GM19467 (cell line): ENCODE measurements around the gene OCEL1.
A peak's percentile ranks its signal among the peaks of the same experiment; 100 is the strongest.
"Not testable (repeated sequence)": the region's sequence is repeated elsewhere in the genome, so short reads cannot be mapped to it uniquely, and the experiment has no call there.

Experiments
- ATAC-seq: cut with Tn5 transposase; IDR thresholded peaks from one replicate; pipeline ENCODE4 v1.9.1; 2021; ENCODE audit warnings: mild to moderate bottlenecking, moderate library complexity; ENCODE audit not compliant: unreplicated experiment

The OCEL1 gene

DNA sequence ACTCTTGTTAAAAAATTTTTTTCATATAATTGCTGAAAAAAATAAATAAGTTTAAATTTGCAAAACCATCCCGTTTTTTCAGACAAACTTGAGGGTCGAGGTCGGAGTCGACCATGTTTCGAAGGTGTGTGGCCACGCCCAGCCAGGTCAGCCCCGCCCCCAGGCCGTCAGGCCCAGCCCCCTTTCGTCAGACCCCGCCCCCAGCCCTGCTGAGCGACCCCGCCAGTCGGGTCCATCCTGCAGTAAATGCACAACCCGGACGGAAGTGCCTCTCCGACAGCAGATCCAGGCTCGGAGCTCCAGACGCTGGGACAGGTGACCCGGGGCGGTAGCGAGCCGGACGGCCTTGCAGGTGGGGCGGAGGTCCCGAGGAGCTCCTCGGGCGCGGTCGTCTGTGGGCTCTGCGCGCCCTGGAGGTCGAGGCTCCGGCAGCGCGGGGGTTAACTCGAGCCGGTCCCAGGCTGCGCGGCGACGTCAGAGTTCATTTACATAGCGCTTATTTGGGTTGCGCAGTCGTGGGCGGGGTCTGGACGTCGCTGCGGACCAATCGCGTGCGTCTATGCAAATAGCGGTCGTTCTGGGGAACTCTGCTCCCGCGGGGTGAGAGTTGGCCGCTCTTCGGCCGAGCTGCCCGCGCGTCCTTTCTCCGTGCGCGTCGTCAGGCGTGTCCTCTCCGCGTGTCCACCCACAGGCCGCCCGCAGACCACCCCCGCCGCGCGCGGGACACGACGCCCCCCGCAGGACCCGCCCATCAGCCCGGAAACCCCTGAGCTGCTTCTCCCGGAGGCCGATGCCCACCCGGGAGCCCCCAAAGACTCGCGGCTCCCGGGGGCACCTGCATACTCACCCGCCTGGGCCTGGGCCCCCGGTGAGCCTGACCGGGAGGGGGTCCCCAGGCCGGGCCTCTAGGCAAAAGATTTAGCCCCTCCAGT lies at the start of gene OCEL1:
Gene OCEL1 (plus strand): TSS at position 225 of the 932 bp plus-strand sequence. CDS start 22 bp downstream, at position 247.
- ATAC-seq, result peak; percentile 79

DNA sequence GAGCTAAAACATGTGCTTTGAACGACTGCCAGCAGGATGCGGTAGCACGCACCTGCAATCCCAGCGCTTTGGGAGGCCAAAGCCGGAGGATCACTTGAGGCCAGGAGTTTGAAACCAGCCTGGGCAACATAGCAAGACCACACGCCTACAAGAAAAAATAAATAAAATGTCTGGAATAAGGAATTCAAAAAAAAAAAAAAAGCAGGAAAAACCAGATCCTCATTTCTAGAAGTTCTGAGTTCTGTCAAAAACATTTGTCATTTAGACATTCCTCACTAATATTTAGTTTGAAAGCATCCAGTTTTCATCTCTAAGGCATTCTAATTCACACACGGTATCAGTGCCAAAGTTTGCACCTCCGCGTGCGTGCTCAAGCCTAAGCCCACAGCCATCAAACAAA lies 47.7 kb upstream of the OCEL1 start:
- no peak for ATAC-seq

- no peak for ATAC-seq
Observed at GRCh38 chr19:17180997-17181702, 44.9 kb upstream of the OCEL1 start.

DNA sequence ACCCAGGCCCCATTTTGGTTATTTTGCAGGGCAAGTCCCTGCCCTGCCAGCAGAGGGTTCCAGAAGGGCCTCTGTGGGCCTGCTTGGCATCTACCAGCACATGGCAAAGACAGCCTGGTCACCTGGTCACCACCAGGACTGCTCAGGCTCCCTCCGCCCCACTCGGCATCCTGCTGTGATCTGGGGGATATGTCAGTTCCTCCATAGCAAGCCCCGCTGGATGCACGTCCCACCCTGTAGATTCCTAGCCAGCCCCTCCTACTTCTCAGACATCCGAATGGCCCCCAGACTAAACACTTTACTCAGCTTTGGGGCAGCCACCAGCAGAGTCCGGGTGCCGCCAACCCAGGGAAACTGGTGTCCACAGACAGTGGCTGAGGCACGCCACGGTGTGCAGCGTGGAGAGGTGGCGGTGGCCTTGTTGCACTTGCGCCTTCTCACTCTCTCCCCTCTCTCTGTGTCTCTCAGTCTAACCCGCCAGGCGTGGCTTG lies 42.7 kb upstream of the OCEL1 start:
- no peak for ATAC-seq

GRCh38 chr19:17183858-17184321 lies 42.1 kb upstream of the OCEL1 start:
- no peak for ATAC-seq

DNA sequence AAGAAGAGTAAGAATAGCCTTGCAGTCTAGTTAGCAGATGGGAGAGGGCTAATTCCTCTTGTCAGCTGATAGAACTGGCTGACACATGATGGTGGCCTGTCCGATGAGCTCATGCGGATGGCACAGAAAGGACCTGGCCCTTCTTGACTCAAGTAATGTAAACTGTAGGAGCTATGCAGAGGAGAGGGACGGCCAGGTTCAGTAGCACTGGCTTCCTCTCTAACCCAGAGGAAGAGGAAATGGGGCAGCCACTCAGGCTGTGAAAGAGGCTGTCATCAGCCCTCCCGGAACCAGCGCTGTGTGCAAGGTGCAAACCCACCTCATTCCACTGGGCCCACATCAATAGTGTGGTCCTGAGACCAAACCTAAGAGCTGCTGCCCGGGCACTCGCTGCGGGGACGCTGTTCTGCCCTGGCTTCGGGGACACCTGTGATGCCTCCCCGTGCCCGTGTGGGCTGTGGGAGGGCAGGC lies 41.6 kb upstream of the OCEL1 start:
- no peak for ATAC-seq

DNA sequence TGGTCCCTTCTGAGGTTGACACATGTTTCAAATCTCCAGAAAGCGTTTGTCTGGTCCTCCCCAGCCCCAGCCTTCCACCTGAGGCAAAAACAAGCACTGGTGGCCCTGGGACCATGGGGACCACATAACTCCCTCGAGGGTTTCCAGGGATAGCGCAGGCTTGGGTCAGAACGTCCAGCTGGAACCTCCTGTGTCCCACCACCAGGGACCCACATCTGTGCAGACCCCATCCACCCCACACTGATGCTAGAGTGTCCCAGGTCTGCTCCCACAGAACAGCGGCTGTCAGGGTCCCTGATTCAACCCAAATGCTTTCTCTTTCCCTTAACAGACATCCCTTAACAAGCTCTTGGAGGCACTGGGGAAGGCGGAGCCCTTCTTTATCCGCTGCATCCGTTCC lies 40.4 kb upstream of the OCEL1 start:
- ATAC-seq, result no peak

GRCh38 chr19:17191736-17192135 lies 34.3 kb upstream of the OCEL1 start:
- ATAC-seq, result not testable (repeated sequence)

- ATAC-seq, result no peak
Observed at GRCh38 chr19:17192751-17193150, 33.3 kb upstream of the OCEL1 start.

DNA sequence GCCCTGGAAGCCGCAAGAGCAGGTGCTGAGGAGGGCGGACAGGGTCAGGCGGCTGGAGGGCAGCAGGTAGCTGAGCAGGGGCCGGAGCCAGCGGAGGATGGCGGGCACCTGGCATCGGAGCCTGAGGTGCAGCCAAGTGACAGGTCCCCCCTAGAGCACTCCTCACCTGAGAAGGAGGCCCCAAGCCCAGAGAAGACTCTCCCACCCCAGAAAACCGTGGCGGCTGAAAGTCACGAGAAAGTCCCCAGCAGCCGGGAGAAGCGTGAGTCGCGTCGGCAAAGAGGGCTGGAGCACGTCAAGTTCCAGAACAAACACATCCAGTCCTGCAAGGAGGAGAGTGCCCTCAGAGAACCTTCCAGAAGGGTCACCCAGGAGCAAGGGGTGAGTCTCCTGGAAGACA lies 31.4 kb upstream of the OCEL1 start:
- ATAC-seq, result no peak

DNA sequence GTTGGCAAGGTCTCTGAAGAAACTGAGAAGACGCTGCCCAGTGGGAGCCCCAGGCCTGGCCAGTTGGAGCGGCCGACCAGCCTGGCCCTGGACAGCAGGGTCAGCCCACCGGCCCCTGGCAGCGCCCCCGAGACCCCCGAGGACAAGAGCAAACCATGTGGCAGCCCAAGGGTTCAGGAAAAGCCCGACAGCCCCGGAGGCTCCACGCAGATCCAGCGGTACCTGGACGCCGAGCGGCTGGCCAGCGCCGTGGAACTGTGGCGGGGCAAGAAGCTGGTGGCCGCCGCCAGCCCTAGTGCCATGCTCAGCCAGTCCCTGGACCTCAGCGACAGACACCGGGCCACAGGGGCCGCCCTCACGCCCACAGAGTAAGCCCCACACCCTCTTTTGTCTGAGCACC lies 30.9 kb upstream of the OCEL1 start:
- ATAC-seq, result no peak

DNA sequence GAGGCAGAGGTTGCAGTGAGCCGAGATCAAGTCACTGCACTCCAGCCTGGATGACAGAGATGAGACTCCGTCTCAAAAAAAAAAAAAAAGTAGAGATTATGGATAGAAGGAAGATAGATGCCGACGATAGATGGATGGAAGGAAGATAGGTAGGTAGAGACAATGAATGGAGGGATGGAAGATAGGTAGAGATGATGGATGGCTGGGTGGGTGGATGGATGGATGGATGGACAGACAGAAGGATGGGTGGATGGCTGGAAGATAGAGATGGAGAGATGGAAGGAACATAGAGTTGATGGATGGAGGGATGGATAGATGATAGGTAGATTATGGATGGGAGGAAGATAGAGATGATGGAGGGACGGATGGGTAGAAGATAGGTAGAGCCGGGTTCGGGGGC lies 29.4 kb upstream of the OCEL1 start:
- ATAC-seq, result no peak

DNA sequence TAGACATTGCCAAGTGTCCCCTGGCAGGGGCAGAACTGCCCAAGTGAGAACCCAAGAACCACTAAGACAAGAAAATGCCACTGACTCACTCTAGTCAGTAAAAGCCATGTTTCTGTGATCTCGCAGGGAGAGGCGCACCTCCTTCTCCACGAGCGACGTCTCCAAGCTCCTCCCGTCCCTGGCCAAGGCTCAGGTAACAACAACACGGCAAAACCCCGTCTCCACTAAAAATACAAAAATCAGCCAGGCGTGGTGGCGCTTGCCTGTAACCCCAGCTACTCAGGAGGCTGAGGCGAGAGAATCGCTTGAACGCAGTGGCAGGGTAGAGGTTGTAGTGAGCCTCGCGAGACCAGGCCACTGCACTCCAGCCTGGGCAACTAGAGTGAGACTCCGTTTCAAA lies 28.4 kb upstream of the OCEL1 start:
- no peak for ATAC-seq

DNA sequence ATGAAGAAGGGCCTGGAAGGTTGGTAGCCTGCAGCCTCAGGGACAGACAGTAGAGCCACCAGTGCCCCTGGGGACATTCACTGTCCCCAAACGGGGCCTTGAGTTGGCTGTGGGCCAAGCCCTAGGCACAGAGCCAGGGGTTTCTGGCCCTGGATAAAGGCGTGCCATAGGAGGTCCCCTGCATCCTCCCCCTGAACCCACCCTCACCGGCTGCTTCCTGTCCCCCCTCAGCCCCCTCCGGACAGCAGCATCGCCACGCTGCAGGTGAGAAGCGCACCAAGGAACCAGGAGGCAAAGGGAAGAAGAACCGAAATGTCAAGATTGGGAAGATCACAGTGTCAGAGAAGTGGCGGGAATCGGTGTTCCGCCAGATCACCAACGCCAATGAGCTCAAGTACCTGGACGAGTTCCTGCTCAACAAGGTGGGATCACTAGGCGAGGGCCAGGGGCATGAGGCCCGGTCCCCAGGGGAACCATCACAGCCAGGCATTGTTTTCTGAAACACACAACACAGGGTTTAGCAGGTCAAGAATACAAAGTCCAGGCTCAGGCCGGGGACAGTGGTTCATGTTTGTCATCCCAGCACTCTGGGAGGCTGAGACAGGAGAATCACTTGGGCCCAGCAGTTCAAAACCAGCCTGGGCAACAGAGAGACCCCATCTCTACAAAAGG lies 25.5 kb upstream of the OCEL1 start:
- ATAC-seq, result no peak

- ATAC-seq, result no peak
Observed at GRCh38 chr19:17202249-17202648, 23.8 kb upstream of the OCEL1 start.

DNA sequence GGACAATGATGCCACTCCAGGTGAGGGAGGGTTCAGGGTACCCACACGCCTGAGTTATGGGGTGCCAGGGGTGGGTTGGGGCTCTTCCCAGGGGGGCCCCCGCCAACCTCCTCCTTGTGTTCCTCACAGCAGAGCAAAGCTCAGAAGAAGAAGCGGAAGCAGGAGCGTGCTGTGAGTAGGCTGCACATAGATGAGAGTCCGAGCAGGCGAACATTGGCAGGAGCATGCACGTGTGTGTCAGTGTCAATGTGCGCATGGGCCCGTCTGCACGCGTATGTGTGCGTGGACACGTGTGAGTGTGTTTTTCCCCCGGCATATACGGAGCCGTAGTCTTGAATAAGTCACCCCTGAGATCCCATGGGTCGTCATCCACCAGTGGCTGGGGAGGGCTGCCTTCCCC lies 23.3 kb upstream of the OCEL1 start:
- no peak for ATAC-seq

- ATAC-seq, result no peak
Observed at GRCh38 chr19:17205237-17206140, 20.5 kb upstream of the OCEL1 start.

GRCh38 chr19:17206736-17207581 lies 19.1 kb upstream of the OCEL1 start:
- ATAC-seq, result no peak
